K562 (cell line): Measurements from ENCODE around the gene RNF187. TPM values are rescaled to one million over a fixed set of nuclear protein-coding genes. Genes with fewer than 3 reads are reported as not detected.
A peak's percentile ranks its signal among the peaks of the same experiment; 100 is the strongest.

ENCODE experiments used
- BRF1 ChIP-seq: IDR thresholded peaks from 3 replicates; pipeline ENCODE4 v1.6.1; 2011; ENCODE audit warnings: borderline replicate concordance, mild to moderate bottlenecking; ENCODE audit not compliant: insufficient read length; ENCODE audit errors: extremely low read depth
- CREM ChIP-seq: IDR thresholded peaks from 2 replicates; pipeline ENCODE4 v1.6.1; 2014; ENCODE audit warnings: antibody characterized with exemption, low read depth
- KDM2B ChIP-seq: fragments of 250-450 bp; sonication (Bioruptor Pico); IDR thresholded peaks from 2 replicates; pipeline ENCODE4 v1.8.0; 2021; ENCODE audit warnings: mild to moderate bottlenecking, moderate library complexity
- KDM4B ChIP-seq, 2 experiments: fragments of 450-650 bp in 1 of 2; sonication (generic) in 1 of 2; IDR thresholded peaks; 2 replicates each; pipeline ENCODE4 v1.6.1; 2016 to 2017; ENCODE audit warnings: borderline replicate concordance in 2 of 2, antibody characterized with exemption in 1 of 2, low read depth in 1 of 2, mild to moderate bottlenecking in 1 of 2
- MAZ ChIP-seq, 2 experiments: fragments of 450-650 bp in 1 of 2; sonication (generic) in 1 of 2; formaldehyde crosslinking; IDR thresholded peaks in 1 of 2; conservative IDR thresholded peaks in 1 of 2; 2 replicates each; pipeline versions ENCODE4 v1.4.0 to v1.5.0; 2020; ENCODE audit warnings: mild to moderate bottlenecking in 1 of 2, missing genetic modification reagents in 1 of 2
- SETDB1 ChIP-seq: IDR thresholded peaks from one replicate; pipeline ENCODE4 v1.6.1; 2012; ENCODE audit warnings: low read length, control low read depth, inconsistent platforms
- SRSF1 ChIP-seq: fragments of 200-400 bp; formaldehyde crosslinking; IDR thresholded peaks from 2 replicates; pipeline ENCODE4 v1.6.1; 2017; ENCODE audit warnings: mild to moderate bottlenecking, low read depth, low read length, moderate library complexity
- TRIM24 ChIP-seq, 2 experiments: fragments of 450-650 bp; IDR thresholded peaks; 2 replicates each; pipeline ENCODE4 v1.6.1; 2016
- ZKSCAN8 ChIP-seq: fragments of 200-800 bp; sonication (Bioruptor generic); IDR thresholded peaks from 2 replicates; pipeline ENCODE4 v1.6.1; 2016; ENCODE audit warnings: missing genetic modification characterization, missing compliant biosample characterization
- ZNF134 ChIP-seq: fragments of 250-450 bp; sonication (Bioruptor Pico); conservative IDR thresholded peaks from 2 replicates; pipeline ENCODE4 v1.4.0; 2020
- ZNF224 ChIP-seq: sonication (generic); formaldehyde crosslinking; IDR thresholded peaks from 2 replicates; pipeline ENCODE4 v1.8.0; 2022; ENCODE audit warnings: mild to moderate bottlenecking, missing genetic modification reagents
- ZNF436 ChIP-seq: fragments of 250-450, 450-650 bp; sonication (Bioruptor Pico); formaldehyde crosslinking; IDR thresholded peaks from 2 replicates; pipeline ENCODE4 v1.7.0; 2020; ENCODE audit warnings: mild to moderate bottlenecking
- ZNF584 ChIP-seq: fragments of 200-800 bp; sonication (Bioruptor generic); IDR thresholded peaks from 2 replicates; pipeline ENCODE4 v1.6.1; 2016; ENCODE audit warnings: low read depth, mild to moderate bottlenecking, missing genetic modification characterization, missing compliant biosample characterization
- ZNF668 ChIP-seq: fragments of 250-450 bp; sonication (Bioruptor Pico); IDR thresholded peaks from 2 replicates; pipeline ENCODE4 v1.8.0; 2022; ENCODE audit warnings: mild to moderate bottlenecking, inconsistent platforms
- polyA plus RNA-seq, 8 experiments: library from polyadenylated mRNA; depleted of rRNA in 4 of 8; stranded (reverse) in 5 of 8; unstranded in 3 of 8; fragments of >200 nt; fragmentation: Nextera tagmentation in 2 of 8; fragmentation: Illumina TruSeq in 1 of 8; extraction: Ambion mirVana in 2 of 8; extraction: Trizol in 1 of 8; gene quantifications; 2 replicates each; pipeline versions ENCODE4 v1.2.1 to v1.2.3, GENCODE V29; 2011 to 2014; ENCODE audit warnings: inconsistent platforms in 1 of 8, missing spikeins in 1 of 8
- total RNA-seq, 7 experiments: library from RNA; depleted of rRNA in 6 of 7; stranded (reverse); fragments of >200 nt in 6 of 7; fragmentation: Illumina TruSeq in 2 of 7; extraction: Trizol in 2 of 7; gene quantifications; 2 replicates each; pipeline versions ENCODE4 v1.2.1 to v1.2.3, GENCODE V29; 2011 to 2021; ENCODE audit warnings: low replicate concordance in 1 of 7
- TF ChIP-seq, protein P1 (sequence below): fragments of 450-650 bp; IDR thresholded peaks from 2 replicates; pipeline ENCODE4 v1.6.1; 2017; ENCODE audit warnings: antibody characterized with exemption, mild to moderate bottlenecking
- TF ChIP-seq, protein P2 (sequence below): fragments of 450-650 bp; IDR thresholded peaks from 2 replicates; pipeline ENCODE4 v1.6.1; 2014; ENCODE audit warnings: low read depth, mild to moderate bottlenecking, moderate library complexity, borderline replicate concordance
- TF ChIP-seq, protein P3 (sequence below): fragments of 250-450 bp; sonication (Bioruptor Pico); IDR thresholded peaks from 2 replicates; pipeline ENCODE4 v1.8.0; 2021; ENCODE audit warnings: moderate library complexity, mild to moderate bottlenecking, inconsistent platforms
- TF ChIP-seq, protein P4 (sequence below): fragments of 250-450 bp; sonication (Bioruptor Pico); IDR thresholded peaks from 2 replicates; pipeline ENCODE4 v1.8.0; 2021; ENCODE audit warnings: borderline replicate concordance, mild to moderate bottlenecking, moderate library complexity; ENCODE audit not compliant: poor library complexity, severe bottlenecking
- TF ChIP-seq, protein P5 (sequence below), 2 experiments: fragments of 450-650 bp; conservative IDR thresholded peaks; 2 replicates each; pipeline ENCODE4 v1.6.1; 2017; ENCODE audit warnings: mild to moderate bottlenecking in 2 of 2, moderate library complexity in 2 of 2

The RNF187 gene
- total and polyA plus RNA-seq, 9 of the 15 experiments (the other 6 are each of a cell fraction or from before 2014, with no cell fraction given): 2.3 to 119 (median 41.9) TPM

DNA sequence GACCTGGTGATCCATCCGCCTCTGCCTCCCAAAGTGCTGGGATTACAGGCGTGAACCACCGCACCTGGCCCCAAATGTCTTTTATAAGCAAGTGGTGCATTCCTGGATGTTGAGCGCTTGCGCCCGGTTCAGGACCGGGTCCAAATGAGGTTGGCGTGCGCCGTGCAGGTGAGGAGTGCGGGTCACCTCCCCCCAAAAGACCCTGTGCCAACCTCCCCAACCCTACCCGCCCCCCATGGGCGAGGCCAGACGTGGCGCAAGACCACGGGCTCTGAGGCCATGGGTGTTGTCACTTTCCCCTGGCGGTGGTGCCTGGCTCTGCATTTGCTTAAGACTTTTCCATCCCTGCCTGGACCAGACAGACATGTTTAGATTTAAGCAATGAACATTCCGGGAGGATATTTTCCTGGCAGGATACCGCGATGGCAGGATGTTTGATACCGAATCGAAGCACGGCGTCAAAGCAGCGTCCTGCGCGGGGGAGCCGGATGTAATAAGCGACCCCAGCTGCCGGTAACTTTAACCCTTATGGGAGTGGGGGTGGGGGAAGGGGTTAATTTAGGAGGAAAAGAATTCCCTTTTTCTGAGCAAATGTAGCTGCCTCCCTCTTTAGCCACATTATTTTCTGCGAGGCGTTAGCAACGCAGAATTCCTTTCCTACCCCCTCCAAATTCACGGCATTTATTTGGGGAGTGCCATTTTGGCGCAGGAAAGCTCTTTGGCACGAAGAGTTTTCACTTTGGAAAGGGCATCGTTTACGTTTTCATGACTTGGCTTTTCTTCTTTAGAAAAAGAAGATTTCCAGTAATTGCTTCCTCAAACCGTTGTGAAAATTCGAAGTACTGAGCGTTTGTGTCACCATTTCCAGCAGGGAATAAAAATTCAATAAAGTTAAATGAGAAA, 27.8 kb upstream of the RNF187 start (continued):
- TF ChIP-seq, protein P1, sequence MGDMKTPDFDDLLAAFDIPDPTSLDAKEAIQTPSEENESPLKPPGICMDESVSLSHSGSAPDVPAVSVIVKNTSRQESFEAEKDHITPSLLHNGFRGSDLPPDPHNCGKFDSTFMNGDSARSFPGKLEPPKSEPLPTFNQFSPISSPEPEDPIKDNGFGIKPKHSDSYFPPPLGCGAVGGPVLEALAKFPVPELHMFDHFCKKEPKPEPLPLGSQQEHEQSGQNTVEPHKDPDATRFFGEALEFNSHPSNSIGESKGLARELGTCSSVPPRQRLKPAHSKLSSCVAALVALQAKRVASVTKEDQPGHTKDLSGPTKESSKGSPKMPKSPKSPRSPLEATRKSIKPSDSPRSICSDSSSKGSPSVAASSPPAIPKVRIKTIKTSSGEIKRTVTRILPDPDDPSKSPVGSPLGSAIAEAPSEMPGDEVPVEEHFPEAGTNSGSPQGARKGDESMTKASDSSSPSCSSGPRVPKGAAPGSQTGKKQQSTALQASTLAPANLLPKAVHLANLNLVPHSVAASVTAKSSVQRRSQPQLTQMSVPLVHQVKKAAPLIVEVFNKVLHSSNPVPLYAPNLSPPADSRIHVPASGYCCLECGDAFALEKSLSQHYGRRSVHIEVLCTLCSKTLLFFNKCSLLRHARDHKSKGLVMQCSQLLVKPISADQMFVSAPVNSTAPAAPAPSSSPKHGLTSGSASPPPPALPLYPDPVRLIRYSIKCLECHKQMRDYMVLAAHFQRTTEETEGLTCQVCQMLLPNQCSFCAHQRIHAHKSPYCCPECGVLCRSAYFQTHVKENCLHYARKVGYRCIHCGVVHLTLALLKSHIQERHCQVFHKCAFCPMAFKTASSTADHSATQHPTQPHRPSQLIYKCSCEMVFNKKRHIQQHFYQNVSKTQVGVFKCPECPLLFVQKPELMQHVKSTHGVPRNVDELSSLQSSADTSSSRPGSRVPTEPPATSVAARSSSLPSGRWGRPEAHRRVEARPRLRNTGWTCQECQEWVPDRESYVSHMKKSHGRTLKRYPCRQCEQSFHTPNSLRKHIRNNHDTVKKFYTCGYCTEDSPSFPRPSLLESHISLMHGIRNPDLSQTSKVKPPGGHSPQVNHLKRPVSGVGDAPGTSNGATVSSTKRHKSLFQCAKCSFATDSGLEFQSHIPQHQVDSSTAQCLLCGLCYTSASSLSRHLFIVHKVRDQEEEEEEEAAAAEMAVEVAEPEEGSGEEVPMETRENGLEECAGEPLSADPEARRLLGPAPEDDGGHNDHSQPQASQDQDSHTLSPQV: no peak
- TF ChIP-seq ZNF134: no peak
- TF ChIP-seq ZNF584 (CRISPR knock-in tag): no peak
- TF ChIP-seq KDM4B (IDR thresholded peaks at IDR 0.05; ENCODE audit: borderline replicate concordance in 2 of 2, low read depth in 1 of 2): no peak
- TF ChIP-seq SRSF1: no peak
- TF ChIP-seq, protein P2, sequence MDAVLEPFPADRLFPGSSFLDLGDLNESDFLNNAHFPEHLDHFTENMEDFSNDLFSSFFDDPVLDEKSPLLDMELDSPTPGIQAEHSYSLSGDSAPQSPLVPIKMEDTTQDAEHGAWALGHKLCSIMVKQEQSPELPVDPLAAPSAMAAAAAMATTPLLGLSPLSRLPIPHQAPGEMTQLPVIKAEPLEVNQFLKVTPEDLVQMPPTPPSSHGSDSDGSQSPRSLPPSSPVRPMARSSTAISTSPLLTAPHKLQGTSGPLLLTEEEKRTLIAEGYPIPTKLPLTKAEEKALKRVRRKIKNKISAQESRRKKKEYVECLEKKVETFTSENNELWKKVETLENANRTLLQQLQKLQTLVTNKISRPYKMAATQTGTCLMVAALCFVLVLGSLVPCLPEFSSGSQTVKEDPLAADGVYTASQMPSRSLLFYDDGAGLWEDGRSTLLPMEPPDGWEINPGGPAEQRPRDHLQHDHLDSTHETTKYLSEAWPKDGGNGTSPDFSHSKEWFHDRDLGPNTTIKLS: no peak
- TF ChIP-seq, protein P3, sequence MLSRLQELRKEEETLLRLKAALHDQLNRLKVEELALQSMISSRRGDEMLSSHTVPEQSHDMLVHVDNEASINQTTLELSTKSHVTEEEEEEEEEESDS: no peak
- TF ChIP-seq ZNF668 (CRISPR knock-in tag): no peak
- TF ChIP-seq BRF1: no peak
- no peak for TF ChIP-seq ZNF436 (CRISPR knock-in tag)
- TF ChIP-seq ZKSCAN8 (CRISPR knock-in tag): no peak
- peak; percentile 76 for TF ChIP-seq CREM
- TF ChIP-seq SETDB1: no peak
- TF ChIP-seq TRIM24 (IDR thresholded peaks at IDR 0.05): no peak
- no peak for TF ChIP-seq ZNF224 (CRISPR knock-in tag)
- peak; percentile 72 to 74; a peak in 3 of 4 replicates for TF ChIP-seq MAZ (CRISPR knock-in tag; conservative IDR thresholded peaks at IDR 0.05 in 1 of 2, IDR thresholded peaks at IDR 0.05 in 1 of 2)
- TF ChIP-seq, protein P4, sequence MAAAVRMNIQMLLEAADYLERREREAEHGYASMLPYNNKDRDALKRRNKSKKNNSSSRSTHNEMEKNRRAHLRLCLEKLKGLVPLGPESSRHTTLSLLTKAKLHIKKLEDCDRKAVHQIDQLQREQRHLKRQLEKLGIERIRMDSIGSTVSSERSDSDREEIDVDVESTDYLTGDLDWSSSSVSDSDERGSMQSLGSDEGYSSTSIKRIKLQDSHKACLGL (CRISPR knock-in tag): no peak
- TF ChIP-seq, protein P5, sequence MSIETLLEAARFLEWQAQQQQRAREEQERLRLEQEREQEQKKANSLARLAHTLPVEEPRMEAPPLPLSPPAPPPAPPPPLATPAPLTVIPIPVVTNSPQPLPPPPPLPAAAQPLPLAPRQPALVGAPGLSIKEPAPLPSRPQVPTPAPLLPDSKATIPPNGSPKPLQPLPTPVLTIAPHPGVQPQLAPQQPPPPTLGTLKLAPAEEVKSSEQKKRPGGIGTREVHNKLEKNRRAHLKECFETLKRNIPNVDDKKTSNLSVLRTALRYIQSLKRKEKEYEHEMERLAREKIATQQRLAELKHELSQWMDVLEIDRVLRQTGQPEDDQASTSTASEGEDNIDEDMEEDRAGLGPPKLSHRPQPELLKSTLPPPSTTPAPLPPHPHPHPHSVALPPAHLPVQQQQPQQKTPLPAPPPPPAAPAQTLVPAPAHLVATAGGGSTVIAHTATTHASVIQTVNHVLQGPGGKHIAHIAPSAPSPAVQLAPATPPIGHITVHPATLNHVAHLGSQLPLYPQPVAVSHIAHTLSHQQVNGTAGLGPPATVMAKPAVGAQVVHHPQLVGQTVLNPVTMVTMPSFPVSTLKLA (conservative IDR thresholded peaks at IDR 0.05): peak; percentile 44 to 52
- no peak for TF ChIP-seq KDM2B
